ENCODE data around the gene DLG2. TPM values are rescaled to one million over a fixed set of nuclear protein-coding genes. Genes with fewer than 3 reads are reported as not detected.

Gene DLG2
- total and polyA plus RNA-seq, 2 of the 8 experiments (the other 6 are each of a cell fraction or from before 2014, with no cell fraction given) = 1.7 to 14.3 TPM

DNA sequence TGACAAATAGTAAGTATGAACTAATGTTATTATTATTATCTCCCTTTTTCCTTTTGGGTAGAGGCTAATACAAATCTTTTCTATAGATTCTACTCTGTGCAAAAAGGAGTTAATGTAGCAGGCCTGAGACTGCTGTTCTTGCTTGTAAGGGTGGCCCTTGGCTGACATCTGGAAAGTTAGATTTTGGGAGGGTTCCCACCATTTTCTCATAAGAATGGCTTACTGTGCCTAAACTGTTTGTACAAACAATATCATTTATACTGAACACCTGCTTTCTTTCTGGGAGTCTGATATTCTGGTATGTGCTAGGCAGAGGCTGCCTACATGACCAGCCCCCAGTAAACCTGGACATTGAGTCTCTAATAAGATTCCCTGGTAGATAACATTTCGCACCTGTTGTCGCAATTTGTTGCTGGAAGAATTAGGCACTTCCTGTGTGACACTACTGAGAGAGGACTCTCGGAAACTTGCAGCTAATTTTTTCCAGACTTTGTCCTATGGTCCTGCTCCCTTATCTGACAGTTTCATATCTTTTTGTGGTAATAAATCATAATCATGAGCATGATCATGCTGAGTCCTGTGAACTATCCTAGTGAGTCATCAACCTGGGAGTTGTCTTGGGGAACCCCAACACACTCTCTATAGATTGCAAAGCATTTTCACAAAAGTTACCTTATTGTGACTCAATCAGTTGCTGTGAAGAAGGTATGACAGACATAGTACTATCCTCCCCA is 2083.3 kb downstream of the DLG2 start:
- H3K14ac ChIP-seq (ENCODE audit: insufficient read length) = no peak overlapping the region
- H2BK12ac ChIP-seq (ENCODE audit: low read depth, low read length) = no peak overlapping the region
- no peak overlapping the region for H3K23ac ChIP-seq (ENCODE audit: insufficient read length)
- DNase-seq (ENCODE audit: low read depth in 1 of 2, low spot score in 2 of 2) (no peak), FAIRE-seq (no peak)
- no peak overlapping the region for H2AK5ac ChIP-seq (ENCODE audit: low read depth, low read length)
- H2BK5ac ChIP-seq (ENCODE audit: low read depth, low read length) = no peak overlapping the region
- H3K9ac ChIP-seq (replicated peaks in 1 of 4; ENCODE audit: extremely low read depth in 1 of 4, low read depth in 3 of 4, low read length in 3 of 4) = no peak overlapping the region
- no peak overlapping the region for H2BK15ac ChIP-seq (ENCODE audit: low read length)
- H3K79me2 ChIP-seq (ENCODE audit: control insufficient read depth in 1 of 2, insufficient read depth in 2 of 2, low read length in 2 of 2) = no peaks in the 10 kb centered on the region
- no peaks in the 10 kb centered on the region for H4K20me1 ChIP-seq (replicated peaks in 1 of 2; ENCODE audit: control insufficient read depth in 1 of 2, insufficient read depth in 2 of 2, low read length in 2 of 2)
- no peaks in the 10 kb centered on the region for H3K9me3 ChIP-seq (ENCODE audit: insufficient read depth in 2 of 2, low read depth in 1 of 2, low read length in 1 of 2)
- no peak overlapping the region for H2BK120ac ChIP-seq (replicated peaks; ENCODE audit: low read depth, low read length)
- H2BK20ac ChIP-seq (ENCODE audit: low read length) = no peak overlapping the region
- no peaks in the 10 kb centered on the region for H3K27me3 ChIP-seq (replicated peaks in 1 of 4; ENCODE audit: control insufficient read depth in 3 of 4, extremely low read depth in 1 of 4, insufficient read depth in 3 of 4, low read length in 3 of 4)
- no peak overlapping the region for H3K56ac ChIP-seq (replicated peaks; ENCODE audit: insufficient read length, low read depth, low read length)
- no peaks in the 10 kb centered on the region for H3K36me3 ChIP-seq (ENCODE audit: control insufficient read depth in 2 of 4, insufficient read depth in 4 of 4, low read length in 3 of 4)
- no peak overlapping the region for H4K8ac ChIP-seq (ENCODE audit: extremely low read depth, insufficient read depth, low read length)
- peaks cover 0 to 5% (median 0%) of the 10 kb centered on the region in 4 experiments; a peak in 2 of 7 replicates for H3K4me1 ChIP-seq (replicated peaks in 1 of 4; ENCODE audit: control insufficient read depth in 3 of 4, insufficient read depth in 4 of 4, low read length in 3 of 4)
- WGBS, 2 experiments (ENCODE audit: extremely low coverage in 1 of 2, insufficient coverage in 1 of 2, insufficient read length in 1 of 2, insufficient replicate concordance in 2 of 2, low coverage in 1 of 2, low lambda C conversion rate in 2 of 2, missing lambda C conversion rate in 1 of 2) = 97% methylated on average over 3 of the region's 3 CpGs; no CpG with 5 or more reads in 1 of the 2 experiments
- H4K5ac ChIP-seq (ENCODE audit: insufficient read length, low read depth, low read length) = no peak overlapping the region
- TF ChIP-seq SAP30 (IDR thresholded peaks at IDR 0.05; ENCODE audit: insufficient read depth, insufficient replicate concordance, low read length) (no peak), RAD21 (IDR thresholded peaks at IDR 0.05 in 1 of 2, conservative IDR thresholded peaks at IDR 0.05 in 1 of 2; ENCODE audit: low read depth in 2 of 2, low read length in 2 of 2) (no peak), CREB1 (IDR thresholded peaks at IDR 0.05) (no peak), SIRT6 (IDR thresholded peaks at IDR 0.05; ENCODE audit: low read length) (no peak), EZH2 (IDR thresholded peaks at IDR 0.05; ENCODE audit: low read depth, low read length, severe bottlenecking) (no peak), NRF1 (IDR thresholded peaks at IDR 0.05; ENCODE audit: low read depth, low read length) (no peak), SUZ12 (IDR thresholded peaks at IDR 0.05; ENCODE audit: low read length) (no peak)
- H3K23me2 ChIP-seq (ENCODE audit: low read depth, low read length) = no peaks in the 10 kb centered on the region
- H3K18ac ChIP-seq (ENCODE audit: extremely low read depth, low read length) = no peak overlapping the region
- H3K4ac ChIP-seq (replicated peaks; ENCODE audit: insufficient read length, low read depth, low read length) = no peak overlapping the region
- CTCF ChIA-PET (ENCODE audit: partially characterized antibody) = no interaction called here
- no peaks in the 10 kb centered on the region for H3K79me1 ChIP-seq (ENCODE audit: low read depth, low read length)
- no peak overlapping the region for H3K4me2 ChIP-seq (ENCODE audit: insufficient read depth in 1 of 2, low read depth in 2 of 2, low read length in 2 of 2)
- no peak overlapping the region for H2AFZ ChIP-seq (ENCODE audit: low read length)
- H3K4me3 ChIP-seq (ENCODE audit: extremely low read depth in 1 of 4, insufficient read depth in 2 of 4, low read depth in 3 of 4, low read length in 4 of 4) = no peak overlapping the region
- no peak overlapping the region for H4K91ac ChIP-seq (replicated peaks; ENCODE audit: insufficient read length, low read length)
- no peak overlapping the region for H3K27ac ChIP-seq (ENCODE audit: low read depth, low read length)
- POLR2A ChIA-PET (ENCODE audit: partially characterized antibody) = no interaction called here
